CD14-positive monocyte (primary cell): ENCODE data around the gene ERMARD. TPM values are rescaled to one million over a fixed set of nuclear protein-coding genes. Genes with fewer than 3 reads are reported as not detected.

Source experiments
- DNase-seq, 3 donors: peaks; one replicate each; pipeline ENCODE4 v3.0.0-alpha.2; 2011 to 2022
- H2AFZ ChIP-seq: 2 replicates; pipeline ENCODE4 v1.6.0; 2012; ENCODE audit warnings: mild to moderate bottlenecking, low read depth, low read length, inconsistent platforms; ENCODE audit not compliant: insufficient read depth, poor library complexity, severe bottlenecking
- H3K27ac ChIP-seq, 2 donors: 1 replicate in 1 of 2; 2 replicates in 1 of 2; pipeline ENCODE4 v1.5.1; 2012 to 2013; ENCODE audit warnings: low read length in 2 of 2, control low read depth in 1 of 2, inconsistent platforms in 1 of 2, low read depth in 1 of 2, mild to moderate bottlenecking in 1 of 2
- H3K27me3 ChIP-seq, 2 donors: one replicate each; pipeline versions ENCODE4 v1.6.0 to v1.6.1; 2011 to 2013; ENCODE audit warnings: low read length in 2 of 2; ENCODE audit not compliant: control insufficient read depth in 2 of 2, insufficient read depth in 2 of 2
- H3K36me3 ChIP-seq, 2 donors: replicated peaks in 1 of 2; 1 replicate in 1 of 2; 2 replicates in 1 of 2; pipeline versions ENCODE4 v1.5.1 to v1.6.1; 2012 to 2013; ENCODE audit warnings: low read length in 2 of 2, control low read depth in 1 of 2, inconsistent platforms in 1 of 2, mild to moderate bottlenecking in 1 of 2; ENCODE audit not compliant: insufficient read depth in 2 of 2, control insufficient read depth in 1 of 2
- H3K4me1 ChIP-seq, 2 donors: 1 replicate in 1 of 2; 2 replicates in 1 of 2; pipeline versions ENCODE4 v1.5.1 to v1.6.1; 2012 to 2013; ENCODE audit warnings: low read length in 2 of 2, control low read depth in 1 of 2, inconsistent platforms in 1 of 2, mild to moderate bottlenecking in 1 of 2, moderate library complexity in 1 of 2; ENCODE audit not compliant: insufficient read depth in 2 of 2, control insufficient read depth in 1 of 2
- H3K4me2 ChIP-seq: replicated peaks from 2 replicates; pipeline ENCODE3; 2012; ENCODE audit warnings: low read length, moderate library complexity, mild to moderate bottlenecking; ENCODE audit not compliant: poor library complexity, severe bottlenecking; ENCODE audit errors: extremely low read depth
- H3K4me3 ChIP-seq, 3 experiments: fragments of 200-600 bp in 1 of 3; sonication (generic) in 1 of 3; replicated peaks in 1 of 3; 1 replicate in 2 of 3; 2 replicates in 1 of 3; pipeline ENCODE4 v1.5.1; 2011 to 2013; ENCODE audit warnings: low read length in 3 of 3, mild to moderate bottlenecking in 3 of 3, control low read depth in 2 of 3, low read depth in 2 of 3, inconsistent platforms in 1 of 3, moderate library complexity in 1 of 3
- H3K79me2 ChIP-seq: 2 replicates; pipeline ENCODE4 v1.6.0; 2012; ENCODE audit warnings: mild to moderate bottlenecking, control low read depth, inconsistent platforms, low read length, moderate library complexity; ENCODE audit not compliant: insufficient read depth
- H3K9ac ChIP-seq: 2 replicates; pipeline ENCODE4 v1.6.0; 2017; ENCODE audit warnings: low read length, mild to moderate bottlenecking; ENCODE audit not compliant: insufficient read depth, poor library complexity, severe bottlenecking
- H3K9me3 ChIP-seq, 2 donors: replicated peaks in 1 of 2; 1 replicate in 1 of 2; 2 replicates in 1 of 2; pipeline versions ENCODE4 v1.5.1 to v1.6.1; 2012 to 2013; ENCODE audit warnings: low read length in 2 of 2, control low read depth in 1 of 2; ENCODE audit not compliant: control insufficient read depth in 1 of 2, insufficient read depth in 1 of 2
- H4K20me1 ChIP-seq: 2 replicates; pipeline ENCODE4 v1.6.0; 2012; ENCODE audit warnings: mild to moderate bottlenecking, low read length, control low read depth, moderate library complexity; ENCODE audit not compliant: insufficient read depth
- H3K27ac Mint-ChIP-seq, 7 donors: one replicate each; pipeline ENCODE4 v1.8.0; 2020; ENCODE audit warnings: mild to moderate bottlenecking in 7 of 7, mixed read lengths in 7 of 7, moderate library complexity in 6 of 7, inconsistent platforms in 2 of 7
- H3K27me3 Mint-ChIP-seq, 3 donors: one replicate each; pipeline ENCODE4 v1.8.0; 2021 to 2022; ENCODE audit warnings: low read depth in 3 of 3, mild to moderate bottlenecking in 3 of 3, mixed read lengths in 3 of 3, moderate library complexity in 3 of 3, inconsistent platforms in 1 of 3
- H3K36me3 Mint-ChIP-seq, 2 donors: one replicate each; pipeline ENCODE4 v1.8.0; 2020; ENCODE audit warnings: mixed read lengths in 2 of 2, inconsistent platforms in 1 of 2, mild to moderate bottlenecking in 1 of 2
- H3K4me1 Mint-ChIP-seq: one replicate; pipeline ENCODE4 v1.8.0; 2020; ENCODE audit warnings: mild to moderate bottlenecking, mixed read lengths
- H3K4me3 Mint-ChIP-seq, 2 donors: one replicate each; pipeline ENCODE4 v1.8.0; 2020; ENCODE audit warnings: mild to moderate bottlenecking in 2 of 2, mixed read lengths in 2 of 2, moderate library complexity in 1 of 2
- H3K9me3 Mint-ChIP-seq, 7 donors: one replicate each; pipeline ENCODE4 v1.8.0; 2020 to 2022; ENCODE audit warnings: mixed read lengths in 7 of 7, mild to moderate bottlenecking in 6 of 7, moderate library complexity in 6 of 7, inconsistent platforms in 2 of 7
- WGBS: methylation state at CpG from one replicate; pipeline ENCODE4 v1.1.5; 2013; ENCODE audit warnings: missing lambda C conversion rate; ENCODE audit not compliant: insufficient coverage; 5-methylcytosine and 5-hydroxymethylcytosine counted together
- intact Hi-C, 2 donors: fragments of 100-400 bp; cut with micrococcal nuclease; formaldehyde crosslinking; loops; one replicate each; pipeline versions ENCODE4 v1.15.0 to v1.15.1; 2023
- polyA plus RNA-seq, 3 donors: library from polyadenylated mRNA; depleted of rRNA in 1 of 3; unstranded in 2 of 3; stranded (reverse) in 1 of 3; fragments of 300-500 nt in 2 of 3; fragments of >200 nt in 1 of 3; fragmentation: Illumina TruSeq in 2 of 3; gene quantifications; 1 replicate in 2 of 3; 2 replicates in 1 of 3; pipeline ENCODE4 v1.2.3, GENCODE V29; 2012 to 2021
- TF ChIP-seq, protein P1 (sequence below): fragments of 200-600 bp; IDR thresholded peaks from one replicate; pipeline ENCODE4 v1.8.0; 2022; ENCODE audit warnings: antibody characterized with exemption, mild to moderate bottlenecking

The ERMARD gene
- polyA plus RNA-seq, 3 donors = 10.6 to 33.0 (median 11.2) TPM

DNA sequence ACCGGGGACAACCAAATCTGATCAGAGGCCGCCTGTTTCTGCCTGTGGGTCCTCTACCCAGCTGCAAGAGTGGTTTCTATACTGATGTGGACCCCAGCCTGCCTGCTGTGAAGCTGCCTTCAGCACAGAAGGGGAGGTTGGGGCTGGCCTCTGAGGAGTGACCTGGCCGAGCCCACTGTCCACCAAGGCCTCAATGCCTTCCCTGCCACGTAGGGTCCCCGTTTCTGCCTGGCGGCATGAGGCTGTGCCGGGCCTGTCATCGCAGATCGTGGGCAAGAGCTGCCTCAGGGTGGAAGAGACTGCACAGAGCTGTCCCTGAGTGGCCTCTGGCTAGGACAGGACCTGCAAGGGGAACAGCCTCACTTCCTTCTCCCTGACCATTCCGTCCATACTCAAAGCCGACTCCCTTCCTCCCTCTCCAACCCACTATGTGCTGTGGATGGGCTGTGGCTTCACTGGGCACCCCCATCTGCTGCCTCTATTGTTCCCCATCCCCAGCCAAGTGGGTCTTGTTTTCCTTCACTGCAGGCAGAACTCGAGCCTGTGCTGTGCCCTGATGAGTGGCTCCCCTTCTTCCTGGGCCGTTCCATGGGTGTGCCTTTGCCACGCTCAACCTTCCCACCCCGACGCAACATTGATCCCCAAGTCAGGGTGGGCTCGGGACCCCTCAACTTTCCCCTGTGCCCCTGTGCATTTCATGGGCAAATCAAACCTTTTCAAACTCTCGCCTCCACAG, 60.3 kb downstream of the ERMARD start:
- Mint-ChIP-seq H3K27ac (no peak overlapping the region), H3K4me3 (no peak overlapping the region), H3K4me1 (no peaks in the 10 kb centered on the region), H3K9me3 (peaks cover 0 to 12% (median 3%) of the 10 kb centered on the region in 7 donors), H3K27me3 (peaks cover 3 to 9% (median 6%) of the 10 kb centered on the region in 3 donors), H3K36me3 (no peaks in the 10 kb centered on the region)
- Histone ChIP-seq H3K4me1 (no peaks in the 10 kb centered on the region), H2AFZ (no peak overlapping the region), H3K9me3 (peaks cover 0 to 6% of the 10 kb centered on the region in 2 donors), H3K4me2 (no peak overlapping the region), H3K9ac (no peak overlapping the region), H3K27me3 (no peaks in the 10 kb centered on the region), H4K20me1 (no peaks in the 10 kb centered on the region), H3K36me3 (no peaks in the 10 kb centered on the region), H3K79me2 (no peaks in the 10 kb centered on the region), H3K4me3 (no peak overlapping the region), H3K27ac (no peak overlapping the region)
- intact Hi-C loops = no loop called here
- TF ChIP-seq, protein P1, sequence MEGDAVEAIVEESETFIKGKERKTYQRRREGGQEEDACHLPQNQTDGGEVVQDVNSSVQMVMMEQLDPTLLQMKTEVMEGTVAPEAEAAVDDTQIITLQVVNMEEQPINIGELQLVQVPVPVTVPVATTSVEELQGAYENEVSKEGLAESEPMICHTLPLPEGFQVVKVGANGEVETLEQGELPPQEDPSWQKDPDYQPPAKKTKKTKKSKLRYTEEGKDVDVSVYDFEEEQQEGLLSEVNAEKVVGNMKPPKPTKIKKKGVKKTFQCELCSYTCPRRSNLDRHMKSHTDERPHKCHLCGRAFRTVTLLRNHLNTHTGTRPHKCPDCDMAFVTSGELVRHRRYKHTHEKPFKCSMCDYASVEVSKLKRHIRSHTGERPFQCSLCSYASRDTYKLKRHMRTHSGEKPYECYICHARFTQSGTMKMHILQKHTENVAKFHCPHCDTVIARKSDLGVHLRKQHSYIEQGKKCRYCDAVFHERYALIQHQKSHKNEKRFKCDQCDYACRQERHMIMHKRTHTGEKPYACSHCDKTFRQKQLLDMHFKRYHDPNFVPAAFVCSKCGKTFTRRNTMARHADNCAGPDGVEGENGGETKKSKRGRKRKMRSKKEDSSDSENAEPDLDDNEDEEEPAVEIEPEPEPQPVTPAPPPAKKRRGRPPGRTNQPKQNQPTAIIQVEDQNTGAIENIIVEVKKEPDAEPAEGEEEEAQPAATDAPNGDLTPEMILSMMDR = no peak
- 96% methylated on average over 16 of the region's 18 CpGs for WGBS
- no peak for DNase-seq

DNA sequence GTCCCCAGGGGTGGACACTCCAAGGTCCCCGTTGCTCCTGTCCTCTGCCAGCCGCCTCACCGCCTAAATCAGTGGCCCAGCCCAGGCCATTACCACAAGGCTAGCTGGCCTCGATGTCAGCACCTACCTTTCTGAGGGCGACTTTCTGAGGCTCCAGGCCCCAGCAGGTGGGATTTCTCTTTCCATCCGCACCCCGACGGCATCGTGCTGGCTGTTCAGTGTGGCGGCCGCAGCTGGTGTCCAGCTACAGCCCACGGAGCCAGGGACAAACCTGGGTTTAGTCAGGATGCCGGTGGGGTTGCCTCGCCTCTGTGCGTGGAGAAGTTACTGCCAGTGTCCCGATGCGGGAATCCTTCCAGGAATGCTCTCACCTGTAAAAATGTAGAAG, 60.8 kb downstream of the ERMARD start:
- Histone ChIP-seq H3K79me2 (no peaks in the 10 kb centered on the region), H3K27me3 (no peaks in the 10 kb centered on the region), H3K36me3 (no peaks in the 10 kb centered on the region), H2AFZ (no peak overlapping the region), H4K20me1 (no peaks in the 10 kb centered on the region), H3K27ac (no peak overlapping the region), H3K4me1 (no peaks in the 10 kb centered on the region), H3K4me2 (no peak overlapping the region), H3K9me3 (peaks cover 0 to 6% of the 10 kb centered on the region in 2 donors), H3K4me3 (no peak overlapping the region), H3K9ac (no peak overlapping the region)
- no peak overlapping the region for H3K4me3 Mint-ChIP-seq
- no peaks in the 10 kb centered on the region for H3K4me1 Mint-ChIP-seq
- TF ChIP-seq, protein P1 = no peak
- H3K9me3 Mint-ChIP-seq = peaks cover 0 to 15% (median 8%) of the 10 kb centered on the region in 7 donors
- no peak overlapping the region for H3K27ac Mint-ChIP-seq
- no peaks in the 10 kb centered on the region for H3K36me3 Mint-ChIP-seq
- DNase-seq = no peak
- peaks cover 5 to 10% (median 10%) of the 10 kb centered on the region in 3 donors for H3K27me3 Mint-ChIP-seq
- intact Hi-C loops = no loop called here
- 94% methylated on average over 12 of the region's 17 CpGs for WGBS
